HG03066 (cell line): Measurements from ENCODE around the gene TPSD1.
"Not testable (repeated sequence)": the region's sequence is repeated elsewhere in the genome, so short reads cannot be mapped to it uniquely, and the experiment has no call there.

Experiments
- ATAC-seq: cut with Tn5 transposase; IDR thresholded peaks from one replicate; pipeline ENCODE4 v1.9.1; 2021; ENCODE audit warnings: low read depth; ENCODE audit not compliant: unreplicated experiment

The TPSD1 gene

DNA sequence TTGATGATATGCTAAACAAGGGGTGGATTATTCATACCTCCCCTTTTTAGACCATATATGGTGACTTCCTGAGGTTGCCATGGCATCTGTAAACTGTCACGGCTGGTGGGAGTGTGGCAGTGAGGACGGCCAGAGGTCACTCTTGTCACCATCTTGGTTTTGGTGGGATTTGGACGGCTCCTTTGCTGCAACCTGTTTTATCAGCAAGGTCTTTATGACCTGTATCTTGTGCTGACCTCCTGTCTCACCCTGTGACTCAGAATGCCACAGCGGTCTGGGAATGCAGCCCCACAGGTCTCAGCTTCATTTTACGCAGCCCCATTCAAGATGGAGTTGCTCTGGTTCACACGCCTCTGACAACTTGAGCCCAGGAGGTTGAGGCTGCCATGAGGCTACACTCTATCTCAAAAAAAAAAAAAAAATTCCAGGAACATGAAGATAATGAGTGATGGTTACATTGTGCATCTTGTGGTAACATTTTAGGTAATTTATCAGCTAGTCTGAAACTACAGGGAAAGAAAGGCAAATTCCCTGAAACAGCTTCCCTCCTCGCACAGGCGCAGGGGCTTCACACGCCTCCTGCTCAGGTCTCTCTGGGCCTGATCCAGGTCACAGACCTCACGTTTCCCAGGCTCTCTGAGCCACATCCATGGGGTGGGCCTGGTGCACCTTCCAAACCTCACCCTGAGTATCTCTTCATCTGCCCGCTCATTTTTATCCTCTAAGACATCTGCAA, 38.2 kb downstream of the TPSD1 start:
- ATAC-seq = no peak

DNA sequence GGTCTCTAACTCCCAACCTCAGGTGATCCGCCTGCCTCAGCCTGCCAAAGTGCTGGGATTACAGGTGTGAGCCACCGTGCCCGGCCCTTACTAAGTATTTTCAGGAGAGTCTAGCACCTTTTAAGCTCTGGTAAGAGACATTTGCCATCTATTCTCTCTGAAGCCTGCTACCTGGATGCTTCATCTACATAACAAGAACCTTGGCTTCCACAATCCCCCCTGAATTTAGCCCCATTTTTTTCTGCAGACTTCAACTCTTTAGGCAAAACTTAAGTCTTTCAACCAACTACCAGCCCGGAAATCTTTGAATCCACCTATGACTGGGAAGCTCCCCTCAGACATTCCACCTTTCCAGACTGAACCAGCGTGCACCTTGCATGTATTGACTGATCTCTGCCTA, 39.6 kb downstream of the TPSD1 start:
- ATAC-seq = no peak

- ATAC-seq = not testable (repeated sequence)
Observed at GRCh38 chr16:1296688-1297017, 40.8 kb downstream of the TPSD1 start.

DNA sequence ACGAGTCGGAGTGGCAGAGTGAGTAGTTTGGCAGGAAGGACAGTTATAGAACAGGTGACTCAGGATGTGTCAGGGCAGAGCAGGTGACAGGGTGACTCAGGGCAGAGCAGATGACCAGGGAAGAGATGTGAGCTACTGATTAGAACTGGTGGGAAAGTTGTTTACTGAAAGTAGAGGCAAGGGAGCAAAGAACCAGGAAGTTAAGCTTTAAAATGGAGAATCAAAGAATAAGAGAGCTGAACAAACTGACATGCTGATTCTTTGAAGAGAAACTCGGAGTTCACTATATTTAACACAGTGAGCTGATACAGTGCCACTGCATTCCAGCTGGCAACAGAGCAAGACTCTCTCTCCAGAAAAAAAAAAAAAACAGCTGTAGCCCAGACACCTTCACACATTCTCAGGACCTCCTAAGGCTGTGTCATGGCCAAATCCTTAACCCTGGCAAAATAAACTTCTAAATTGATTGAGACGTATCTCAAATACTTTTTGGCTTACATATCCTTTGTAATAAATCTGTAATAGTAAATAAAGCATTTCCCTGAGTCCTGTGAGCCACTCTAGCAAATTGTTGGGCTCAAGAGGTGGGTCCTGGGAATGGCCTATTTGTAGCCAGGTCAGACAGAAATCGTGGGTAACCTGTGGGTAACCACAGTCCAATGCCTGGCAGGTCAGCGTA, 41.3 kb downstream of the TPSD1 start:
- no peak for ATAC-seq

DNA sequence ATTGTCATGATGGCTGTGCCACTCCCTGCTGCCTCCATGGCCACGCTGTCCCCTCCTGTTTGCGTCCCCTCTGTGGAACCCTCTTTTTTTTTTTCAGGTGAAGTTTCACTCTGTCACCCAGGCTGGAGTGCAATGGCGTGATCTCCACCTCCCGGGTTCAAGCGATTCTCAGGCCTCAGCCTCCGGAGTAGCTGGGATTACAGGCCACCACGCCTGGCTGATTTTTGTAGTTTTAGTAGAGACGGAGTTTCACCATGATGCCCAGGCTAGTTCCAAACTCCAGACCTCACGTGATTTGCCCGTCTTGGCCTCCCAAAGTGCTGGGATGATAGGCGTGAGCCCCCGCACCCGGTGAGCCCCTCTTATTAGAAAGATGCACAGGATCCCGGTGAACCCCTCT, 42.5 kb downstream of the TPSD1 start:
- no peak for ATAC-seq

DNA sequence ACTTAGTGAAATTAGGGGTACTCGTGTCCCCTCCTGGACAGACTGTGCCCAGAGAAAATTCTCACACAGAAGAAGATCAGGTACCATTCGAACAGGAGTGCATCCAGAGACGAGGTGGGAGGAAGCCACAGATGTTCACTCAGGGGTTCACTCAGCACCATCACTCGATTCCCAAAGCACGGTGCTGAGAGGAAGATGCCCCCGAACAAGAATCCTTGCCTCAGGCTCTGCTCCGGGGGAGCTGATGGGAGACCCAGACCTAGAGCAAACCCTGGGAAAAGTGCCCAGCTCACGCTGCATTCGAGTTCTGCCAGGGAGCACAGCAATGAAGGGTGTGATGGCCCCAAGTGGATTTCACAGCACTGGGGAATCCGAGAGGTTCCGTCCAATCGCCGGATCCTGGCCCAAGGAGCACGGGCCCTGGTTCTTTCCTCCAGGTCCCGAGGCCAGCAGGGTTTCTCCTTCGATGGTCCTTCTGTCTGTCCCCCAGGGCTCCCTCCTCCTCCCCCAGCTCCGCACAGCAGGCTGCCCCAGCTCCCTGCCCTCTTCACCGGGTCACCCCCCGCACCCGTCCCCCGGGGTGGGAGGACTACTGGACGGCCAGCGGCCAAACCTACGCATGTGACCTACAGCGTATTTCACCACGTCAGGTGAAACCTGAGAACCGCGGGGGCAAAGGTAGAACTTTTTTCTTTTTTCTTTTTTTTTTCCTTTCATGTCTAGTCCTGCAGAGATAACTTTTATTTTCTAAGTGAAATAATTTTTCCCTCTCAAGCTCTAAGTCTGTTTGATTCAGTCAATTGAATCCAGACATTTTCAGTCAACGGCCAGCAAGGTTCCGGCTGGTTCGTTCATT, 43.4 kb downstream of the TPSD1 start:
- no peak for ATAC-seq

DNA sequence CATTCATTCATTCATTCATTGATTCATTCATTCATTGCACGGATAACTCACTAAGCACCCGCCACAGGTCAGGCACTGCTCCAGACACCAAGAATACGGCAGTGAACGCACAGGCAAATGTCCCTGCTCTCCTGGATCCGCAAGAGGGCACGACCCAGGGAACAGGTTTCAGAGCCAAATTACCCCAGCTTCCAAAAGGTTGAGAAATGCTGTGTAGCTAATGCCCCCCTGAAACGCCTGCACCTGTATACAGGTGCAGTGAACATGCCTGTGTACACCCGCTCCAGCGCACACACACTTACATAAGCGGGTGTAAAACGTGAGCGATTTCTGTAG, 44.0 kb downstream of the TPSD1 start:
- ATAC-seq = no peak

GRCh38 chr16:1300664-1301476, 45.0 kb downstream of the TPSD1 start:
- ATAC-seq = no peak

- no peak for ATAC-seq
Observed at GRCh38 chr16:1301562-1301961, 45.7 kb downstream of the TPSD1 start.

- no peak for ATAC-seq
Observed at GRCh38 chr16:1305823-1306222, 50.0 kb downstream of the TPSD1 start.

DNA sequence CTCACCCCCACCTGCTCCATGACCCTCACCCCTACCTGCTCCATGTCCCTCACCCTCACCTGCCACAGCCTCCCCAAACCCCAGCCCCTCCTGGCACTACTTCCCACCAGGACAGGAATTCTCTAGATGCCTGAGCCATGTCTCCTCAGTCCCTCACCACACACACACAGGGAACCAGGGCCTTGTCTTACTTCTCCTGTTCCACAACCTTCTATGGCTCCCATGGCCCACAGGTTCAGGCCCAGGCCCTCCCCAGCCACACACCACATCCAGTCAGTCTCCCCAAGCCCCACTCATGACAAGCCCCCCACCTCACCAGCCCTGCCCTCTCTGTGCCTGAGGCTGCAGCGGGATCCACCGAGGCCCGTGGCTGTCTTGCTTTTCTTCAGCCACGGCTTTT, 50.5 kb downstream of the TPSD1 start:
- ATAC-seq = no peak

DNA sequence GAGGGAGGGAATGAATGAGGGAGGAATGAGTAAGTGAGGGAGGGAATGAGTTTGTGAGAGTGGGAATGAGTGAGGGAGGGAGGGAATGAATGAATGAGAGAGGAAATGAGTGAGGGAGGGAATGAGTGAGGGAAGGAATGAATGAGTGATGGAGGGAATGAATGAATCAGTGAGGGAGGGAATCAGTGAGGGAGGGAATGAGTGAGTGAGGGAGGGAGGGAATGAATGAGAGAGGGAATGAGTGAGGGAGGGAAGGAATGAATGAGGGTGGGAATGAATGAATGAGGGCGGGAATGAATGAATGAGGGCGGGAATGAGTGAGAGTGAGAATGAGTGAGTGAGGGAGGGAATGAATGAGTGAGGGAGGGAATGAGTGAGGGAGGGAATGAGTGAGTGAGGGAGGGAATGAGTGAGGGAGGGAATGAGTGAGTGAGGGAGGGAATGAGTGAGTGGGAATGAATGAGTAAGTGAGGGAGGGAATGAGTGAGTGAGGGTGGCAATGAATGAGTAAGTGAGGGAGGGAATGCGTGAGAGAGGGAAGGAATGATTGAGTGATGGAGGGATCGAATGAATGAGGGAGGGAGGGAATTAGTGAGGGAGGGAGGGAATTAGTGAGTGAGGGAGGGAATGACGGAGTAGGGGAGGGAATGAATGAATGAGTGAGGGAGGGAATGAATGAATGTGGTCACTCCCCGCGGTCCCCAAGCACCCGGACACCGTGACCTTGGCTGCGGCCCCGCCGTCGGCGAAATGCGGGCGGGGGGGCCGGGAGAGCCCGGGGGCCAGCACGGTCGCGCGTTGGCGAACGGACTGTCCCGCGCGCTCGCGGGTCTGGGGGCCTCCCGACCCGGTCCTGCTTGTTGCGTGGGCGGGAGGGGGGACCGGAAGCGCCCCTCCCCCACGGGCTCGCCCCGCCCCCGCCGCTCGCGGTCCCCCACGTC, 52.4 kb downstream of the TPSD1 start:
- ATAC-seq = no peak
